Thyroid gland (tissue), 4 donors: Measurements from ENCODE around the gene MTSS2.

ENCODE experiments used
- POLR2A ChIP-seq, 2 donors: fragments of 450-650 bp; IDR thresholded peaks; one replicate each; pipeline ENCODE4 v1.6.1; 2017; ENCODE audit warnings: antibody characterized with exemption in 2 of 2, mild to moderate bottlenecking in 2 of 2, moderate library complexity in 1 of 2
- TF ChIP-seq, protein P1 (sequence below), 6 experiments: fragments of 200-600 bp in 3 of 6; fragments of 450-650 bp in 3 of 6; sonication (generic) in 3 of 6; IDR thresholded peaks; one replicate each; pipeline ENCODE4 v1.5.1; 2016 to 2019; ENCODE audit warnings: antibody characterized with exemption in 6 of 6, mild to moderate bottlenecking in 2 of 6, inconsistent platforms in 1 of 6, moderate library complexity in 1 of 6

DNA sequence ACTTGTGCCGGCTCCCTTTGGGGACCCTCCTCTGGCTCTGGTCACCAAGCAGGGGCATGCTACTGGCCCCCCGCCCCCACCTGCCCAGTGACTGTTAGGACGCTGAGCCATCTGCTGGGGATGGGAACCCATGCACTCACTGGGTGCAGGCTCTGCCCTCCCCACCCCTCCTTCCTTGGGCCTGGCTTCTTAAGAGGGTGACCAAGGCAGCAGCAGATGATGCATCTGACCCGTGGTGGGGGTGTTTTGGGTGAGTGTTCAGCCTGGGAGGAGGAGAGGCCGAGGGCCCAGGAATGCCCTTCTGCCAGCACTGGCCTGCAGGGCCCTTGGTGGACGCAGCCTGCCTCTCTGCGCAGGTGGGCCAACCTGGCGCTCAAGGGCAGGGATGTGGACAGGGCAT, 19.2 kb upstream of the MTSS2 start:
- TF ChIP-seq, protein P1, sequence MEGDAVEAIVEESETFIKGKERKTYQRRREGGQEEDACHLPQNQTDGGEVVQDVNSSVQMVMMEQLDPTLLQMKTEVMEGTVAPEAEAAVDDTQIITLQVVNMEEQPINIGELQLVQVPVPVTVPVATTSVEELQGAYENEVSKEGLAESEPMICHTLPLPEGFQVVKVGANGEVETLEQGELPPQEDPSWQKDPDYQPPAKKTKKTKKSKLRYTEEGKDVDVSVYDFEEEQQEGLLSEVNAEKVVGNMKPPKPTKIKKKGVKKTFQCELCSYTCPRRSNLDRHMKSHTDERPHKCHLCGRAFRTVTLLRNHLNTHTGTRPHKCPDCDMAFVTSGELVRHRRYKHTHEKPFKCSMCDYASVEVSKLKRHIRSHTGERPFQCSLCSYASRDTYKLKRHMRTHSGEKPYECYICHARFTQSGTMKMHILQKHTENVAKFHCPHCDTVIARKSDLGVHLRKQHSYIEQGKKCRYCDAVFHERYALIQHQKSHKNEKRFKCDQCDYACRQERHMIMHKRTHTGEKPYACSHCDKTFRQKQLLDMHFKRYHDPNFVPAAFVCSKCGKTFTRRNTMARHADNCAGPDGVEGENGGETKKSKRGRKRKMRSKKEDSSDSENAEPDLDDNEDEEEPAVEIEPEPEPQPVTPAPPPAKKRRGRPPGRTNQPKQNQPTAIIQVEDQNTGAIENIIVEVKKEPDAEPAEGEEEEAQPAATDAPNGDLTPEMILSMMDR (IDR thresholded peaks at IDR 0.05) = no peak
- no peak for TF ChIP-seq POLR2A (IDR thresholded peaks at IDR 0.05)
